Measurements from ENCODE around the gene LDLRAD3.

The LDLRAD3 gene

DNA sequence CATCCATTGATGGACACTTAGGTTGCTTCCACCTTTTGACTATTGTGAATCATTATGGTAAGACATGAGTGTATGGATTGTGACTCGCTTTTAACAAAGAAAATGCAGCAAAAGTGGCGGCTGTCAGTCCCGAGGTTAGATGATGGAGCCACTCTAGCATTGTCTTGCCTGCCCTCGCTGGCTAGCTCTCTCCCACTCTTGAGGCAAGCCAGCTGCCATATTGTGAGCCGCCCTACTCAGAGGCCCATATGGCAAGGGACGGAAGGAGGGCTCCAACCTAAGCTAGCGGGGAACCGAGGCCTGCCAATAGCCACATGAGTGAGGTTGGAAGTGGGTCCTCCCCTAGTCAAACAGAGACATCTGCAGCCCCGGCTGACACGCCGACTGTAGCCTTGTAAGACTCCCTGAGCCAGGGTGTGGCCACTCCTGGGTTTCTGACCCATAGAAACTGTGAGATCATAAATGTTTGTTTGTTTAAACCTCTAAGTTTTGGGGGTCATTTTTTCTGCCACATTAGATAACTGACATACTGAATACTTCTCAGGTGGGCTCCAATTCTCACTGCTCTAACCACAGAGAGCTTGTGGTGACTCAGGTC is 160.2 kb downstream of the LDLRAD3 start:
- DNase-seq (ENCODE audit: low spot score), result no peak
- TF ChIP-seq, protein P1, sequence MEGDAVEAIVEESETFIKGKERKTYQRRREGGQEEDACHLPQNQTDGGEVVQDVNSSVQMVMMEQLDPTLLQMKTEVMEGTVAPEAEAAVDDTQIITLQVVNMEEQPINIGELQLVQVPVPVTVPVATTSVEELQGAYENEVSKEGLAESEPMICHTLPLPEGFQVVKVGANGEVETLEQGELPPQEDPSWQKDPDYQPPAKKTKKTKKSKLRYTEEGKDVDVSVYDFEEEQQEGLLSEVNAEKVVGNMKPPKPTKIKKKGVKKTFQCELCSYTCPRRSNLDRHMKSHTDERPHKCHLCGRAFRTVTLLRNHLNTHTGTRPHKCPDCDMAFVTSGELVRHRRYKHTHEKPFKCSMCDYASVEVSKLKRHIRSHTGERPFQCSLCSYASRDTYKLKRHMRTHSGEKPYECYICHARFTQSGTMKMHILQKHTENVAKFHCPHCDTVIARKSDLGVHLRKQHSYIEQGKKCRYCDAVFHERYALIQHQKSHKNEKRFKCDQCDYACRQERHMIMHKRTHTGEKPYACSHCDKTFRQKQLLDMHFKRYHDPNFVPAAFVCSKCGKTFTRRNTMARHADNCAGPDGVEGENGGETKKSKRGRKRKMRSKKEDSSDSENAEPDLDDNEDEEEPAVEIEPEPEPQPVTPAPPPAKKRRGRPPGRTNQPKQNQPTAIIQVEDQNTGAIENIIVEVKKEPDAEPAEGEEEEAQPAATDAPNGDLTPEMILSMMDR (IDR thresholded peaks at IDR 0.05; ENCODE audit: extremely low read depth, missing control alignments), result no peak

DNA sequence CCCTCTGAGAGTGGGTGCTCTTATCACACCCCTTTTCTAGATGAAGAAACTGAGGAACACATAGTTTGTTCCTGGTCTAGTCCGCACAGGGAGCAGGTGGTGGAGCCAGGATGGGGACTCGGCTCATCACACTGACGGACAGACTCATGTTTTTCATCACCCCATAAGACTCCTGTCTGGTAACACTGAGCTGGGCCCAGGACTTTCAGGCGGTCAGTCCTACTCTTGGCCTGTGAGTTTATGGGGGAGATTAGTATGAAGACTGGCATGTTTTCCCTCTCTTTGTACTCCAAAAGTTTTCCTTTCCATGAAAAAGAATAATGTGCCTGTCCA is 160.8 kb downstream of the LDLRAD3 start:
- no peak for DNase-seq (ENCODE audit: low spot score)
- TF ChIP-seq, protein P1 (IDR thresholded peaks at IDR 0.05; ENCODE audit: extremely low read depth, missing control alignments), result no peak

DNA sequence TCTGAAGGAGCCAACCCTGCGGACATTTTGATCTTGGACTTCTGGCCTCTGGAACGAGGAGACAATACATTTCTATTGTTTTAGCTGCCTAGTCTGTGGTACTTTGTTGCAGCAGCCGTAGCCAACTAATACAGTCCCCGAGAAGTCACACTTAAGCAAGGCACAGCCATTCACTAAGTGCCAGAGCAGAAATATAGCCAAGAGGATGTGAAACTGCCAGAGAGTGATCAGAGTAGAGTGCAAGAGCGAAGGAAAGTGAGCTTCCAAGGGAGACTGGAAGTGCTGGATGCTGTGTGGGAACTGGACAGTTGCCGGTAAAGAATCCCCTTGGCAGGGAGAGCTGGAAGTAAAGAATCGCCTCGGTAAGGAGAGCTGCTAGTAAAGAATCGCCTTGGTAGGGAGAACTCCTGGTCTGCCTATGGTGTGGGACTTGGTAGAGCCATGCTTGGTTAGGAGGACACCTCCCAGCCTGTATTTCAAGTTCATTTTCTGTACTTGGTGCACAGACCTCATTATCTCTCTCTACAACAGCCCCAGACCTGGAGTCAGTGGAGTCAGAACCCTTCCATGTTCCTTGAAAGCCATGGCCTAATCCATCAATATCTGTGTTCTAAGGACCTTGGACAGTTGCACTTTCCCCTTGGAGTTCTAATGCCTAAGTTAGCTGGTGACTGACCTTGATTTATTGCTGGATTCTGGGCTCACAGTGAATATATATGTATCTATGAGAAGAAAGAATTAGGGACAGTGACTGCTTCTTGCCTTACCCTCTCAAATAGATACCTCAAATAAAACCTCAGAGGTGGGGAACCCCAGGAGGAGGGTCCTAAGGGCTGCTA is 162.1 kb downstream of the LDLRAD3 start:
- TF ChIP-seq, protein P1 (IDR thresholded peaks at IDR 0.05; ENCODE audit: extremely low read depth, missing control alignments), result no peak
- no peak for DNase-seq (ENCODE audit: low spot score)

DNA sequence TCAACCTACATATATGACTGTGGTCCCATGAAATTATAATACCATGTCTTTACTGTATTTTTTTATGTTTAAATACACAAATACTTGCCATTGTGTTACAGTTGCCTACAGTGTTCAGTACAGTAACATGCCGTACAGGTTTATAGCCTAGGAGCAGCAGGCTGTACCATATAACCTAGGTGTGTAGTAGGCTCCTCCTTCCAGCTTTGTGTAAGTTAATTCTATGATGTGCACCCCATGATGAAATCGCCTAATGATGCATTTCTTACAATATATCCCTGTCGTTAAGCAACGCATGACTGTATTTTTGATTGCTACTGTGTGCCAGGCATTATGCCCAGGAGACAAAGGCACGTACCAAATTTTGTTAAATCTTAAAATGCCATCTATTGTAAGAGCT is 163.7 kb downstream of the LDLRAD3 start:
- DNase-seq (ENCODE audit: low spot score), result no peak
- TF ChIP-seq, protein P1 (IDR thresholded peaks at IDR 0.05; ENCODE audit: extremely low read depth, missing control alignments), result no peak

DNA sequence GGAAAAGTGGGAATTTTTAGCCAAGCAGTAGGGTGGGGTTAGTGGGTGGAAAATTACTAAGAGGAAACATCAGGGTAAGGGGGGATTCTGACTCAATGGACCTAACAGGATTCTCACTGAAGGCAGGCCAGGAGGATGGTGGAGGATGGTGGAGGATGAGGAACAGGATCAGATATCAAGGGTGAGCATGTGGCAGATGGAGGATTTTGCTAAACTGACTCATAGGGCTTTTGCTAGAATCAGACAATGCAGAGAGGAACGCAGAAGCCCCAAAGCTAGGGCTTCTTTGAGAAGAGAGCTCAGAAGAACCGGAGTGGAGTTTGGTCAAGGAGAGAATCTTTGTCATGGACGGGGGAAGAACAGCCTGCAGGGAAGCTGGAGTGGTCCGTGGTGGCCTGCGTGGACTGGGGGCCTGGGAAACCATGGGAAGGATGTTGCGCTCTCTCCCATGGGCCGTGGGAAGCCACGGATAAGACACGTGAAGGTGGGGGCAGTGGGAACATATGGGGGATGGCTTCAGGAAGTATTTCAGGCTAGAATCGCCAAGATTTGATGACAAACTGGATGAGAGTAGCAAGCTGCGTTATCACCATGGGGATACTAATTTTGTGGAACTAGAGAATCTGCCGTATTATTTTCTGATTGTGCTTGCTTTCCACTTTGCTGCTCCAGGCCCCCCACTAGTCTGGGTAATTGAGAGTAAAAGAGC is 165.2 kb downstream of the LDLRAD3 start:
- DNase-seq (ENCODE audit: low spot score), result no peak

DNA sequence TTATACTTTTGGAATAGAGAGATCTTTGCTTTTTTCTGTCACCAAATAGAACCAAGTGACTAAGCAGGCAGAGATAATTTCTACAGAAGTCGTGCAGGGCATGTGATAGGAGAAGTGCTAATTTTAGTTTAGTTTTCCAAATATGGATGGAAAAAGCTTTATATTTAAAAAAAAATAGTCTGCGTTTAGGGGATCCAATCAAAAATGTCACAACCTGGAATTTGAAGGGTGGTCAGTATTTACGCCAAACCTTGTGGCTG is 165.7 kb downstream of the LDLRAD3 start:
- no peak for DNase-seq (ENCODE audit: low spot score)
- TF ChIP-seq, protein P1 (IDR thresholded peaks at IDR 0.05; ENCODE audit: extremely low read depth, missing control alignments), result no peak

More for the DNA sequence above, 165.2 kb downstream of the LDLRAD3 start:
- TF ChIP-seq, protein P1 (IDR thresholded peaks at IDR 0.05; ENCODE audit: extremely low read depth, missing control alignments), result no peak

All from GM20000 (cell line).